Umbilical cord (tissue), 2 donors: ENCODE results near the gene CDH23. TPM values are rescaled to one million over a fixed set of nuclear protein-coding genes. Genes with fewer than 3 reads are reported as not detected.
A peak's percentile ranks its signal among the peaks of the same experiment; 100 is the strongest.

Source experiments
- DNase-seq: peaks from one replicate; pipeline ENCODE4 v3.0.0-alpha.2; 2015; ENCODE audit warnings: low spot score
- total RNA-seq: library from RNA; depleted of rRNA; stranded (reverse); fragments of >200 nt; gene quantifications from one replicate; pipeline ENCODE4 v1.2.3, GENCODE V29; 2014; ENCODE audit warnings: low replicate concordance; ENCODE audit not compliant: insufficient read depth

CDH23 gene
- total RNA-seq, 1 donor from 2014 or later: 7.0 TPM

GRCh38 chr10:71601273-71601672 is 204.6 kb downstream of the CDH23 start:
- DNase-seq: no peak

GRCh38 chr10:71603150-71603549 is 206.4 kb downstream of the CDH23 start:
- no peak for DNase-seq

- DNase-seq: no peak
These were observed 207.0 kb downstream of the CDH23 start for GRCh38 chr10:71603754-71604153.

GRCh38 chr10:71604324-71605018 is 207.8 kb downstream of the CDH23 start:
- peak; percentile 30 for DNase-seq

- DNase-seq: no peak
These were observed 208.7 kb downstream of the CDH23 start for GRCh38 chr10:71605263-71605962.

GRCh38 chr10:71606257-71607081 is 209.7 kb downstream of the CDH23 start:
- DNase-seq: no peak

- DNase-seq: no peak
These were observed 210.3 kb downstream of the CDH23 start for GRCh38 chr10:71607082-71607443.

GRCh38 chr10:71608819-71609768 is 212.4 kb downstream of the CDH23 start:
- DNase-seq: peak; percentile 73

GRCh38 chr10:71610651-71611050 is 213.9 kb downstream of the CDH23 start:
- no peak for DNase-seq

GRCh38 chr10:71611131-71611530 is 214.4 kb downstream of the CDH23 start:
- no peak for DNase-seq

- no peak for DNase-seq
These were observed 215.1 kb downstream of the CDH23 start for GRCh38 chr10:71611709-71612422.

GRCh38 chr10:71613261-71613777 is 216.6 kb downstream of the CDH23 start:
- no peak for DNase-seq

GRCh38 chr10:71613877-71614276 is 217.2 kb downstream of the CDH23 start:
- no peak for DNase-seq

GRCh38 chr10:71614946-71615345 is 218.2 kb downstream of the CDH23 start:
- no peak for DNase-seq

- no peak for DNase-seq
These were observed 219.0 kb downstream of the CDH23 start for GRCh38 chr10:71615538-71616329.

GRCh38 chr10:71616817-71617654 is 220.3 kb downstream of the CDH23 start:
- DNase-seq: no peak

- DNase-seq: no peak
These were observed 221.5 kb downstream of the CDH23 start for GRCh38 chr10:71618176-71618575.

GRCh38 chr10:71618598-71618997 is 221.9 kb downstream of the CDH23 start:
- DNase-seq: no peak

GRCh38 chr10:71620642-71621041 is 223.9 kb downstream of the CDH23 start:
- DNase-seq: no peak
